HCT116 (cell line): ENCODE results near the gene USP54.

ENCODE experiments used
- CTCF ChIP-seq, 3 experiments: fragments of 200-600 bp in 1 of 3; sonication (generic) in 1 of 3; IDR thresholded peaks in 2 of 3; conservative IDR thresholded peaks in 1 of 3; 2 replicates each; pipeline ENCODE4 v1.5.1; 2012 to 2017; ENCODE audit warnings: low read depth in 2 of 3, low read length in 2 of 3, antibody characterized with exemption in 1 of 3, borderline replicate concordance in 1 of 3, control low read depth in 1 of 3, mild to moderate bottlenecking in 1 of 3, mixed read lengths in 1 of 3, mixed run types in 1 of 3, moderate library complexity in 1 of 3; ENCODE audit not compliant: insufficient read depth in 1 of 3
- REST ChIP-seq: IDR thresholded peaks from 2 replicates; pipeline ENCODE4 v1.6.1; 2012; ENCODE audit warnings: low read depth
- ZNF274 ChIP-seq: fragments of 200-500 bp; sonication (Bioruptor generic); IDR thresholded peaks from 2 replicates; pipeline ENCODE4 v1.6.1; 2014; ENCODE audit warnings: mild to moderate bottlenecking, low read depth, low read length, inconsistent platforms

- TF ChIP-seq CTCF (IDR thresholded peaks at IDR 0.05 in 2 of 3, conservative IDR thresholded peaks at IDR 0.05 in 1 of 3; ENCODE audit: borderline replicate concordance in 1 of 3, insufficient read depth in 1 of 3, low read depth in 2 of 3, low read length in 2 of 3) (no peak), REST (no peak), ZNF274 (no peak)
Observed at GRCh38 chr10:73593110-73593509, 2.0 kb upstream of the USP54 start.
